IMR-90 (cell line): ENCODE data around the gene DLEU7. TPM values are rescaled to one million over a fixed set of nuclear protein-coding genes. Genes with fewer than 3 reads are reported as not detected.

Experiments
- ATAC-seq: fragments of 200-7000 bp; cut with Tn5 transposase; 2 replicates; pipeline ENCODE4 v1.9.1; 2020; ENCODE audit warnings: low read depth, mild to moderate bottlenecking, moderate library complexity
- BruUV-seq: library from RNA; stranded (reverse); fragments of 400-500 nt; replicated peaks from 2 replicates; lab custom pipeline; 2021; lab: Mats Ljungman, UMichigan
- CTCF ChIA-PET: fragments of 300-600 bp; formaldehyde crosslinking; extraction: SDS; loops from one replicate; lab custom pipeline; 2021; ENCODE audit warnings: antibody characterized with exemption; lab: Yijun Ruan, JAX
- POLR2A ChIA-PET: fragments of 300-600 bp; sonication (Branson Sonifier 250); formaldehyde crosslinking; loops from one replicate; lab custom pipeline; 2022; ENCODE audit warnings: antibody characterized with exemption; ENCODE audit not compliant: unreplicated experiment; lab: Charles Lee
- DNase-seq: peaks from one replicate; pipeline ENCODE4 v3.0.0; 2013
- H2AFZ ChIP-seq: replicated peaks from 2 replicates; pipeline ENCODE3; 2013; ENCODE audit warnings: low read length, mild to moderate bottlenecking; ENCODE audit not compliant: poor library complexity
- H2AK5ac ChIP-seq: 2 replicates; pipeline ENCODE4 v1.6.1; 2013; ENCODE audit warnings: low read depth, low read length, inconsistent platforms
- H2AK9ac ChIP-seq: replicated peaks from 2 replicates; pipeline ENCODE3; 2013; ENCODE audit warnings: mild to moderate bottlenecking, low read depth, low read length, moderate library complexity; ENCODE audit not compliant: poor library complexity
- H2BK120ac ChIP-seq: 2 replicates; pipeline ENCODE4 v1.6.1; 2013; ENCODE audit warnings: low read depth, low read length, inconsistent platforms
- H2BK15ac ChIP-seq: 3 replicates; pipeline ENCODE4 v1.6.1; 2013; ENCODE audit warnings: low read depth, low read length, inconsistent platforms
- H2BK20ac ChIP-seq: 2 replicates; pipeline ENCODE4 v1.6.1; 2013; ENCODE audit warnings: low read depth, mild to moderate bottlenecking, inconsistent platforms, low read length, moderate library complexity
- H2BK5ac ChIP-seq: 2 replicates; pipeline ENCODE4 v1.6.1; 2013; ENCODE audit warnings: mild to moderate bottlenecking, low read depth, low read length, inconsistent platforms; ENCODE audit not compliant: poor library complexity, severe bottlenecking
- H3K14ac ChIP-seq: replicated peaks from 2 replicates; pipeline ENCODE4 v1.6.1; 2013; ENCODE audit warnings: low read depth, low read length, inconsistent platforms
- H3K18ac ChIP-seq: 2 replicates; pipeline ENCODE4 v1.6.1; 2013; ENCODE audit warnings: low read depth, low read length, control low read depth
- H3K23ac ChIP-seq: 2 replicates; pipeline ENCODE4 v1.6.1; 2013; ENCODE audit warnings: low read depth, low read length, inconsistent platforms
- H3K27ac ChIP-seq: 2 replicates; pipeline ENCODE4 v1.5.1; 2013; ENCODE audit warnings: mild to moderate bottlenecking, control low read depth, low read length; ENCODE audit not compliant: insufficient read depth
- H3K27me3 ChIP-seq: 2 replicates; pipeline ENCODE4 v1.6.1; 2013; ENCODE audit warnings: low read length; ENCODE audit not compliant: control insufficient read depth, insufficient read depth
- H3K36me3 ChIP-seq: 2 replicates; pipeline ENCODE4 v1.6.1; 2013; ENCODE audit warnings: low read length, mixed read lengths; ENCODE audit not compliant: control insufficient read depth, insufficient read depth
- H3K4ac ChIP-seq: 2 replicates; pipeline ENCODE4 v1.6.1; 2013; ENCODE audit warnings: low read depth, low read length, inconsistent platforms
- H3K4me1 ChIP-seq: 2 replicates; pipeline ENCODE4 v1.6.1; 2013; ENCODE audit warnings: low read length, mixed read lengths; ENCODE audit not compliant: control insufficient read depth, insufficient read depth
- H3K4me2 ChIP-seq: 2 replicates; pipeline ENCODE4 v1.6.1; 2013; ENCODE audit warnings: low read depth, mild to moderate bottlenecking, control low read depth, low read length, moderate library complexity
- H3K4me3 ChIP-seq: 2 replicates; pipeline ENCODE4 v1.5.1; 2013; ENCODE audit warnings: low read depth, mild to moderate bottlenecking, control low read depth, low read length, moderate library complexity; ENCODE audit not compliant: insufficient read depth
- H3K56ac ChIP-seq: 2 replicates; pipeline ENCODE4 v1.6.1; 2013; ENCODE audit warnings: low read length, inconsistent platforms; ENCODE audit not compliant: insufficient read depth; ENCODE audit errors: extremely low read depth
- H3K79me1 ChIP-seq, 2 experiments: 2 replicates each; pipeline ENCODE4 v1.6.1; 2013; ENCODE audit warnings: low read length in 2 of 2, inconsistent platforms in 1 of 2, low read depth in 1 of 2
- H3K9ac ChIP-seq: 2 replicates; pipeline ENCODE4 v1.6.1; 2013; ENCODE audit warnings: low read depth, low read length, control low read depth
- H3K9me1 ChIP-seq: 2 replicates; pipeline ENCODE4 v1.6.1; 2013; ENCODE audit warnings: low read length, inconsistent platforms; ENCODE audit not compliant: insufficient read depth
- H3K9me3 ChIP-seq: 2 replicates; pipeline ENCODE4 v1.6.1; 2013; ENCODE audit warnings: low read length; ENCODE audit not compliant: control insufficient read depth, insufficient read depth
- H4K20me1 ChIP-seq: 2 replicates; pipeline ENCODE4 v1.6.1; 2013; ENCODE audit warnings: low read length, inconsistent platforms; ENCODE audit not compliant: insufficient read depth
- H4K5ac ChIP-seq: 2 replicates; pipeline ENCODE4 v1.6.1; 2013; ENCODE audit warnings: mild to moderate bottlenecking, low read depth, low read length, control low read depth
- H4K8ac ChIP-seq, 2 experiments: 2 replicates each; pipeline ENCODE4 v1.6.1; 2013; ENCODE audit warnings: low read depth in 2 of 2, low read length in 2 of 2, control low read depth in 1 of 2, inconsistent platforms in 1 of 2
- H4K91ac ChIP-seq: 2 replicates; pipeline ENCODE4 v1.6.1; 2013; ENCODE audit warnings: low read depth, low read length, inconsistent platforms; ENCODE audit not compliant: insufficient read depth
- BHLHE40 ChIP-seq: fragments of 150-350 bp; IDR thresholded peaks from 2 replicates; pipeline ENCODE4 v1.6.1; 2016; ENCODE audit warnings: mild to moderate bottlenecking, low read depth, low read length
- CEBPB ChIP-seq: IDR thresholded peaks from 2 replicates; pipeline ENCODE4 v1.6.1; 2012; ENCODE audit warnings: low read depth, low read length, improper control_type of control experiment
- CHD1 ChIP-seq: IDR thresholded peaks from 2 replicates; pipeline ENCODE4 v1.6.1; 2012; ENCODE audit warnings: low read depth, low read length, improper control_type of control experiment
- ELK1 ChIP-seq: fragments of 150-350 bp; IDR thresholded peaks from 2 replicates; pipeline ENCODE4 v1.6.1; 2016; ENCODE audit warnings: low read depth, mild to moderate bottlenecking, low read length, moderate library complexity, borderline replicate concordance
- FOS ChIP-seq: fragments of 150-350 bp; IDR thresholded peaks from 2 replicates; pipeline ENCODE4 v1.6.1; 2016; ENCODE audit warnings: low read depth, low read length
- MAFK ChIP-seq: IDR thresholded peaks from 2 replicates; pipeline ENCODE4 v1.6.1; 2012; ENCODE audit warnings: low read depth, low read length, improper control_type of control experiment
- MAZ ChIP-seq: IDR thresholded peaks from 2 replicates; pipeline ENCODE4 v1.6.1; 2012; ENCODE audit warnings: low read depth, mild to moderate bottlenecking, low read length, improper control_type of control experiment, moderate library complexity, borderline replicate concordance
- MXI1 ChIP-seq: IDR thresholded peaks from 2 replicates; pipeline ENCODE4 v1.6.1; 2012; ENCODE audit warnings: low read depth, mild to moderate bottlenecking, low read length, moderate library complexity, borderline replicate concordance
- NFE2L2 ChIP-seq: fragments of 150-350 bp; IDR thresholded peaks from 2 replicates; pipeline ENCODE4 v1.6.1; 2016; ENCODE audit warnings: low read depth, mild to moderate bottlenecking, low read length
- RCOR1 ChIP-seq: IDR thresholded peaks from 2 replicates; pipeline ENCODE4 v1.6.1; 2012; ENCODE audit warnings: mild to moderate bottlenecking, low read length, improper control_type of control experiment; ENCODE audit not compliant: insufficient replicate concordance
- SMC3 ChIP-seq: fragments of 150-350 bp; IDR thresholded peaks from 2 replicates; pipeline ENCODE4 v1.6.1; 2016; ENCODE audit warnings: low read depth, mild to moderate bottlenecking, antibody characterized with exemption, low read length, moderate library complexity
- WGBS, 2 experiments: methylation state at CpG; one replicate each; pipeline versions ENCODE4 v1.1.5 to v1.1.7; 2013; ENCODE audit warnings: missing lambda C conversion rate in 2 of 2; ENCODE audit not compliant: insufficient read length in 1 of 2; ENCODE audit errors: extremely low coverage in 2 of 2; 5-methylcytosine and 5-hydroxymethylcytosine counted together
- dilution Hi-C: fragments of 300-500 bp; cut with HindIII; formaldehyde crosslinking; loops from one replicate; pipeline ENCODE4 v1.14.3; 2018; ENCODE audit warnings: low sequenced_read_pairs; ENCODE audit not compliant: unreplicated experiment
- in situ Hi-C: fragments of 300-500 bp; cut with MboI; formaldehyde crosslinking; loops from 3 replicates; pipeline ENCODE4 v1.14.3; 2019; ENCODE audit warnings: low sequenced_read_pairs, inconsistent platforms, mixed read lengths
- intact Hi-C: fragments of 100-400 bp; cut with micrococcal nuclease; formaldehyde crosslinking; loops from 2 replicates; pipeline ENCODE4 v1.10.0; 2022
- polyA plus RNA-seq, 3 experiments: library from polyadenylated mRNA; depleted of rRNA; stranded (reverse); fragments of >200 nt; gene quantifications; 2 replicates each; pipeline ENCODE4 v1.2.3, GENCODE V29; 2012; ENCODE audit warnings: low replicate concordance in 1 of 3
- total RNA-seq: library from RNA; depleted of rRNA; stranded (reverse); fragments of >200 nt; gene quantifications from 2 replicates; pipeline ENCODE4 v1.2.3, GENCODE V29; 2012
- TF ChIP-seq, protein P1 (sequence below): fragments of 150-350 bp; IDR thresholded peaks from 2 replicates; pipeline ENCODE4 v1.6.1; 2017; ENCODE audit warnings: mild to moderate bottlenecking, antibody characterized with exemption, low read length, low read depth

The DLEU7 gene
- total and polyA plus RNA-seq, 2 of the 4 experiments (the other 2 are of a cell fraction) = not detected

DNA sequence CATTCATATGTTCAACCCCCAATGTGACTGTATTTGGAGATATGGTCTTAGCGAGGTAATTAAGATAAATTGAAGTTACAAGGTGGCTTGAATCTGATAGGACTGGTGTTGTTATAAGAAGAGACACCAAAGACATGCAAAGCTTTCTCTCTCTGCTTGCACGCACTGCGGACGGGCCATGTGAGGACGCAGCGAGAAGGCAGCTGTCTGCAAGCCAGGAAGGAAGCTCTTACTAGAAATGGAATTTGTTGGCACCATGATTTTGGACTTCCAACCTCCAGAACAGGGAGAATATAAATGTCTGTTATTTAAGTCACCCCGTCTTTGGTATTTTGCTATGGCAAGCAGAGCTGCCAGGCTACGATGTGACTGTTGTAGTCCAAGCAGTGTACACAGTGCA, 4.8 kb downstream of the DLEU7 start:
- Histone ChIP-seq H3K4me1 (no peaks in the 10 kb centered on the region), H2BK15ac (no peak overlapping the region), H3K27ac (no peak overlapping the region), H4K8ac (no peak overlapping the region), H3K14ac (no peak overlapping the region), H3K4me3 (no peak overlapping the region), H4K91ac (no peak overlapping the region), H3K9ac (no peak overlapping the region), H2AFZ (no peak overlapping the region), H2BK5ac (no peak overlapping the region), H3K9me3 (no peaks in the 10 kb centered on the region), H3K4me2 (no peak overlapping the region), H3K27me3 (peaks cover 29% of the 10 kb centered on the region), H2AK9ac (no peak overlapping the region), H3K18ac (no peak overlapping the region), H2AK5ac (no peak overlapping the region), H3K4ac (no peak overlapping the region), H3K36me3 (no peaks in the 10 kb centered on the region), H3K79me1 (no peaks in the 10 kb centered on the region), H2BK20ac (no peak overlapping the region), H4K5ac (no peak overlapping the region), H2BK120ac (no peak overlapping the region), H3K9me1 (no peaks in the 10 kb centered on the region), H3K23ac (no peak overlapping the region), H3K56ac (no peak overlapping the region), H4K20me1 (no peaks in the 10 kb centered on the region)
- no TSS peak for BruUV-seq
- WGBS, 2 experiments = 83% methylated on average over 1 of the region's 8 CpGs; no CpG with 5 or more reads in 1 of the 2 experiments
- ChIA-PET CTCF (no interaction called here), POLR2A (no interaction called here)
- no peak for DNase-seq
- dilution Hi-C loops = no loop called here
- TF ChIP-seq ELK1 (no peak), RCOR1 (no peak), CEBPB (no peak), SMC3 (no peak), MXI1 (no peak), FOS (no peak), MAZ (no peak), MAFK (no peak), CHD1 (no peak), NFE2L2 (no peak), BHLHE40 (no peak)
- TF ChIP-seq, protein P1, sequence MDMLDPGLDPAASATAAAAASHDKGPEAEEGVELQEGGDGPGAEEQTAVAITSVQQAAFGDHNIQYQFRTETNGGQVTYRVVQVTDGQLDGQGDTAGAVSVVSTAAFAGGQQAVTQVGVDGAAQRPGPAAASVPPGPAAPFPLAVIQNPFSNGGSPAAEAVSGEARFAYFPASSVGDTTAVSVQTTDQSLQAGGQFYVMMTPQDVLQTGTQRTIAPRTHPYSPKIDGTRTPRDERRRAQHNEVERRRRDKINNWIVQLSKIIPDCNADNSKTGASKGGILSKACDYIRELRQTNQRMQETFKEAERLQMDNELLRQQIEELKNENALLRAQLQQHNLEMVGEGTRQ = no peak
- no peak for ATAC-seq
- in situ Hi-C loops = no loop called here
- intact Hi-C loops = no loop called here
